ENCODE results near the gene F12. TPM values are rescaled to one million over a fixed set of nuclear protein-coding genes. Genes with fewer than 3 reads are reported as not detected.
"Not testable (repeated sequence)": the region's sequence is repeated elsewhere in the genome, so short reads cannot be mapped to it uniquely, and the experiment has no call there.

The F12 gene
- total RNA-seq, 1 experiment from 2014 or later, result 13.4 TPM

DNA sequence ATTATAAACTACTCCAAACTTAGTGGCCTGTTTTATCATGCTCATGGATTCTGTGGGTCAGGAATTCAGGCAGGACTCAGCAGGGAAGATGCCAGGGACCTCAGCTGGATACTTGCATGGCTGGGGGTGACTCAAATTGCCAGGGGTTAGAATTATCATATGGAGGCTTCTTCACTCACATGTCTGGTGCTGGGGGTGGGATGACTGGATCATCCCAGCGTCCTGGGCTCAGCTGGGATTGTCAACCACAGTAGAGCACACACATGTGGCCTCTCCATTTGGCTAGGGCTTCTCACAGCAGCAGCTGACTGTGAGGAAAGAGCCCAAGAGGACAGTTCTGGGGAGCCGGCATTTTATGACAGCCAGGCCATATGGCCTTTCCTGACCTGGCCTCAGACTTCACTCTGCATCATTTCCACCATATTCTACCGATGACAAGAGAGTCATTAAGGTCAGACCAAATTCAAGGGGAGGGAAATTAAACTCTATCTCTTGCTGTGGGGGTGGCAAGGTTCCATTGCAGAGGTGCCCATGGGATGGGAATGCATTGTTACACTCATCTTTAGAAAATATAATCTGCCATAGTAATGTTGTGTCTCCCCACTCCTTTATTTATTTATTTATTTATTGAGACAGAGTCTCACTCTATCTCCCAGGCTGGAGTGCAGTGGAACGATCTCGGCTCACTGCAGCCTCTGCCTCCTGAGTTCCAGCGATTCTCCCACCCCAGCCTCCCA lies 11.9 kb upstream of the F12 start:
- ChIA-PET CTCF (no interaction called here), POLR2A (interaction anchor here (0.6 kb wide), 1 partner anchor 26 kb away, joined by 4 read pairs; the partner anchor contains the start of gene PRR7)
- no peaks in the 10 kb centered on the region for H3K9me3 ChIP-seq (ENCODE audit: control insufficient read depth, insufficient read depth, low read depth, low read length)
- intact Hi-C loops (cut with micrococcal nuclease; ENCODE audit: unreplicated experiment), result no loop called here
- in situ Hi-C loops (cut with HindIII; ENCODE audit: low pct_unique_long_range_greater_than_20kb, low sequenced_read_pairs), result no loop called here
- no peaks in the 10 kb centered on the region for H3K36me3 ChIP-seq (ENCODE audit: control insufficient read depth, insufficient read depth, low read length)
- no peak for ATAC-seq
- no TSS peak for BruUV-seq (replicated peaks)
- no peak overlapping the region for H3K4me3 ChIP-seq (ENCODE audit: low read depth in 2 of 2, low read length in 2 of 2)
- DNase-seq (ENCODE audit: low read depth, low spot score), result no peak
- no peak overlapping the region for H3K27ac ChIP-seq (ENCODE audit: low read length)
- H3K4me1 ChIP-seq (ENCODE audit: control insufficient read depth, insufficient read depth, low read length), result peaks cover 7% of the 10 kb centered on the region
- no peaks in the 10 kb centered on the region for H3K27me3 ChIP-seq (ENCODE audit: control insufficient read depth, insufficient read depth, low read length)
- no peak for TF ChIP-seq SIN3A (IDR thresholded peaks at IDR 0.05; ENCODE audit: borderline replicate concordance, insufficient read depth, low read depth, low read length)
- TF ChIP-seq POLR2AphosphoS5 (IDR thresholded peaks at IDR 0.05; ENCODE audit: low read depth, low read length), result no peak
- TF ChIP-seq, protein P1, sequence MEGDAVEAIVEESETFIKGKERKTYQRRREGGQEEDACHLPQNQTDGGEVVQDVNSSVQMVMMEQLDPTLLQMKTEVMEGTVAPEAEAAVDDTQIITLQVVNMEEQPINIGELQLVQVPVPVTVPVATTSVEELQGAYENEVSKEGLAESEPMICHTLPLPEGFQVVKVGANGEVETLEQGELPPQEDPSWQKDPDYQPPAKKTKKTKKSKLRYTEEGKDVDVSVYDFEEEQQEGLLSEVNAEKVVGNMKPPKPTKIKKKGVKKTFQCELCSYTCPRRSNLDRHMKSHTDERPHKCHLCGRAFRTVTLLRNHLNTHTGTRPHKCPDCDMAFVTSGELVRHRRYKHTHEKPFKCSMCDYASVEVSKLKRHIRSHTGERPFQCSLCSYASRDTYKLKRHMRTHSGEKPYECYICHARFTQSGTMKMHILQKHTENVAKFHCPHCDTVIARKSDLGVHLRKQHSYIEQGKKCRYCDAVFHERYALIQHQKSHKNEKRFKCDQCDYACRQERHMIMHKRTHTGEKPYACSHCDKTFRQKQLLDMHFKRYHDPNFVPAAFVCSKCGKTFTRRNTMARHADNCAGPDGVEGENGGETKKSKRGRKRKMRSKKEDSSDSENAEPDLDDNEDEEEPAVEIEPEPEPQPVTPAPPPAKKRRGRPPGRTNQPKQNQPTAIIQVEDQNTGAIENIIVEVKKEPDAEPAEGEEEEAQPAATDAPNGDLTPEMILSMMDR (IDR thresholded peaks at IDR 0.05), result no peak
- TF ChIP-seq TCF7L2 (IDR thresholded peaks at IDR 0.05; ENCODE audit: low read depth, low read length), result no peak
- TF ChIP-seq, protein P2, sequence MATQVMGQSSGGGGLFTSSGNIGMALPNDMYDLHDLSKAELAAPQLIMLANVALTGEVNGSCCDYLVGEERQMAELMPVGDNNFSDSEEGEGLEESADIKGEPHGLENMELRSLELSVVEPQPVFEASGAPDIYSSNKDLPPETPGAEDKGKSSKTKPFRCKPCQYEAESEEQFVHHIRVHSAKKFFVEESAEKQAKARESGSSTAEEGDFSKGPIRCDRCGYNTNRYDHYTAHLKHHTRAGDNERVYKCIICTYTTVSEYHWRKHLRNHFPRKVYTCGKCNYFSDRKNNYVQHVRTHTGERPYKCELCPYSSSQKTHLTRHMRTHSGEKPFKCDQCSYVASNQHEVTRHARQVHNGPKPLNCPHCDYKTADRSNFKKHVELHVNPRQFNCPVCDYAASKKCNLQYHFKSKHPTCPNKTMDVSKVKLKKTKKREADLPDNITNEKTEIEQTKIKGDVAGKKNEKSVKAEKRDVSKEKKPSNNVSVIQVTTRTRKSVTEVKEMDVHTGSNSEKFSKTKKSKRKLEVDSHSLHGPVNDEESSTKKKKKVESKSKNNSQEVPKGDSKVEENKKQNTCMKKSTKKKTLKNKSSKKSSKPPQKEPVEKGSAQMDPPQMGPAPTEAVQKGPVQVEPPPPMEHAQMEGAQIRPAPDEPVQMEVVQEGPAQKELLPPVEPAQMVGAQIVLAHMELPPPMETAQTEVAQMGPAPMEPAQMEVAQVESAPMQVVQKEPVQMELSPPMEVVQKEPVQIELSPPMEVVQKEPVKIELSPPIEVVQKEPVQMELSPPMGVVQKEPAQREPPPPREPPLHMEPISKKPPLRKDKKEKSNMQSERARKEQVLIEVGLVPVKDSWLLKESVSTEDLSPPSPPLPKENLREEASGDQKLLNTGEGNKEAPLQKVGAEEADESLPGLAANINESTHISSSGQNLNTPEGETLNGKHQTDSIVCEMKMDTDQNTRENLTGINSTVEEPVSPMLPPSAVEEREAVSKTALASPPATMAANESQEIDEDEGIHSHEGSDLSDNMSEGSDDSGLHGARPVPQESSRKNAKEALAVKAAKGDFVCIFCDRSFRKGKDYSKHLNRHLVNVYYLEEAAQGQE (IDR thresholded peaks at IDR 0.05; ENCODE audit: insufficient read depth in 1 of 2, low read depth in 2 of 2, low read length in 1 of 2), result no peak

DNA sequence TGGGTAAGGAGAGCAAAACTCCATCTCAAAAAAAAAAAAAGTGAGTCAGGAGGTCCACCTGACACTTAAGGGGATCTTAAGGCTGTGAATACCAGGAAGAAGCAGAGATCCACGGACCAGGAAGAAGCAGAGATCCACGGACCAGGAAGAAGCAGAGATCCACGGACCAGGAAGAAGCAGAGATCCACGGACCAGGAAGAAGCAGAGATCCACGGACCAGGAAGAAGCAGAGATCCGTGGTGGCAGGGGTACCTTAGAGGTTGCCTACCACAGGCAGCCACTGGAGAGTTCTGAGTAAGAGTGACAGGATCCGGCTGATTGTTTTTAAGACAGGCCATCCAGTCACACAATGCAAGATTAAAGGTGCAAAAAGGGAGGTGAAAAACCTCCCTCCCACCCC lies 11.1 kb upstream of the F12 start:
- H3K27me3 ChIP-seq (ENCODE audit: control insufficient read depth, insufficient read depth, low read length); CTCF ChIA-PET; BruUV-seq (replicated peaks); H3K36me3 ChIP-seq (ENCODE audit: control insufficient read depth, insufficient read depth, low read length); H3K4me3 ChIP-seq (ENCODE audit: low read depth in 2 of 2, low read length in 2 of 2); H3K9me3 ChIP-seq (ENCODE audit: control insufficient read depth, insufficient read depth, low read depth, low read length); H3K4me1 ChIP-seq (ENCODE audit: control insufficient read depth, insufficient read depth, low read length); in situ Hi-C loops (cut with HindIII; ENCODE audit: low pct_unique_long_range_greater_than_20kb, low sequenced_read_pairs); ATAC-seq; H3K27ac ChIP-seq (ENCODE audit: low read length); POLR2A ChIA-PET; intact Hi-C loops (cut with micrococcal nuclease; ENCODE audit: unreplicated experiment); DNase-seq (ENCODE audit: low read depth, low spot score): not testable (repeated sequence)

DNA sequence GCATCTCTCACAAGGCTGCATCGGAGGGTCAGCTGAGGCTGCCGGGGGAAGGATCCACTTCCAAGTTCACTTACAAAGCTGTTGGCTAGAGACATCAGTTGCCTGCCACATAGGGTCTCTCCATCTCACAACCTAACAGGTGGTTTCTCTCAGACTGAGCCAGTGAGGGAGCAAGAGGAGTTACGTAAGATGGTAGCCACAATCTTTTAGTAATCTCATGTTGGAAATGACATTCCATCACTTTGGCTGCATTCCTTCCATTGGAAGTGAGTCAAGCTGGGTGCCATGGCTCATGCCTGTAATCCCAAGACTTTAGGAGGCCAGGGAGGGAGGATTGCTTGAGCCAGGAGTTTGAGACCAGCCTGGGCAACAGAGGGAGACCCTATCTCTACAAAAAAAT lies 9.7 kb upstream of the F12 start:
- no TSS peak for BruUV-seq (replicated peaks)
- no peak for ATAC-seq
- H3K4me1 ChIP-seq (ENCODE audit: control insufficient read depth, insufficient read depth, low read length), result no peaks in the 10 kb centered on the region
- POLR2A ChIA-PET, result no interaction called here
- H3K27ac ChIP-seq (ENCODE audit: low read length), result no peak overlapping the region
- no peaks in the 10 kb centered on the region for H3K9me3 ChIP-seq (ENCODE audit: control insufficient read depth, insufficient read depth, low read depth, low read length)
- no peaks in the 10 kb centered on the region for H3K36me3 ChIP-seq (ENCODE audit: control insufficient read depth, insufficient read depth, low read length)
- intact Hi-C loops (cut with micrococcal nuclease; ENCODE audit: unreplicated experiment), result no loop called here
- CTCF ChIA-PET, result no interaction called here
- H3K4me3 ChIP-seq (ENCODE audit: low read depth in 2 of 2, low read length in 2 of 2), result no peak overlapping the region
- TF ChIP-seq, protein P2 (IDR thresholded peaks at IDR 0.05; ENCODE audit: insufficient read depth in 1 of 2, low read depth in 2 of 2, low read length in 1 of 2), result no peak
- no peak for TF ChIP-seq SIN3A (IDR thresholded peaks at IDR 0.05; ENCODE audit: borderline replicate concordance, insufficient read depth, low read depth, low read length)
- TF ChIP-seq POLR2AphosphoS5 (IDR thresholded peaks at IDR 0.05; ENCODE audit: low read depth, low read length), result no peak
- TF ChIP-seq, protein P1 (IDR thresholded peaks at IDR 0.05), result no peak
- TF ChIP-seq TCF7L2 (IDR thresholded peaks at IDR 0.05; ENCODE audit: low read depth, low read length), result no peak
- in situ Hi-C loops (cut with HindIII; ENCODE audit: low pct_unique_long_range_greater_than_20kb, low sequenced_read_pairs), result no loop called here
- DNase-seq (ENCODE audit: low read depth, low spot score), result no peak
- H3K27me3 ChIP-seq (ENCODE audit: control insufficient read depth, insufficient read depth, low read length), result no peaks in the 10 kb centered on the region

All from Panc1 (cell line).